Mesenchymal stem cell (in vitro differentiated cells and primary cell): Measurements from ENCODE around the gene LINS1.

Experiments used
- DNase-seq: peaks from one replicate; pipeline ENCODE4 v3.0.0-alpha.2; 2013
- H2AFZ ChIP-seq: one replicate; pipeline ENCODE4 v1.6.1; 2013; ENCODE audit warnings: low read depth, mild to moderate bottlenecking, control low read depth, inconsistent platforms, low read length, moderate library complexity
- H2AK5ac ChIP-seq: 2 replicates; pipeline ENCODE4 v1.6.1; 2013; ENCODE audit warnings: low read length, moderate library complexity, mild to moderate bottlenecking, inconsistent platforms; ENCODE audit not compliant: severe bottlenecking
- H2BK120ac ChIP-seq: one replicate; pipeline ENCODE4 v1.6.1; 2013; ENCODE audit warnings: low read depth, mild to moderate bottlenecking, inconsistent platforms, low read length, moderate library complexity
- H2BK12ac ChIP-seq, 2 experiments: one replicate each; pipeline ENCODE4 v1.6.1; 2013; ENCODE audit warnings: inconsistent platforms in 2 of 2, low read length in 2 of 2, mild to moderate bottlenecking in 2 of 2, moderate library complexity in 2 of 2, control low read depth in 1 of 2
- H2BK15ac ChIP-seq: one replicate; pipeline ENCODE4 v1.6.1; 2013; ENCODE audit warnings: mild to moderate bottlenecking, low read depth, inconsistent platforms; ENCODE audit not compliant: poor library complexity, severe bottlenecking
- H2BK5ac ChIP-seq: 2 replicates; pipeline ENCODE4 v1.6.1; 2013; ENCODE audit warnings: low read depth, mild to moderate bottlenecking, low read length, control low read depth, inconsistent platforms; ENCODE audit not compliant: poor library complexity, severe bottlenecking
- H3K14ac ChIP-seq, 2 experiments: one replicate each; pipeline ENCODE4 v1.6.1; 2013; ENCODE audit warnings: inconsistent platforms in 2 of 2, low read length in 2 of 2, control low read depth in 1 of 2, mild to moderate bottlenecking in 1 of 2, moderate library complexity in 1 of 2
- H3K18ac ChIP-seq, 2 experiments: one replicate each; pipeline ENCODE4 v1.6.1; 2013; ENCODE audit warnings: inconsistent platforms in 2 of 2, low read length in 2 of 2, control low read depth in 1 of 2, low read depth in 1 of 2, mild to moderate bottlenecking in 1 of 2
- H3K23ac ChIP-seq, 2 experiments: one replicate each; pipeline ENCODE4 v1.6.1; 2013; ENCODE audit warnings: inconsistent platforms in 2 of 2, low read length in 2 of 2, mild to moderate bottlenecking in 2 of 2, moderate library complexity in 2 of 2, control low read depth in 1 of 2
- H3K27ac ChIP-seq: 2 replicates; pipeline ENCODE4 v1.5.1; 2013; ENCODE audit warnings: mild to moderate bottlenecking, moderate library complexity, low read length, control low read depth, inconsistent platforms; ENCODE audit not compliant: poor library complexity, severe bottlenecking
- H3K27me3 ChIP-seq, 2 experiments: 2 replicates each; pipeline versions ENCODE4 v1.6.1 to v1.7.0; 2013; ENCODE audit warnings: low read length in 2 of 2, mild to moderate bottlenecking in 2 of 2, moderate library complexity in 2 of 2, control low read depth in 1 of 2, inconsistent platforms in 1 of 2; ENCODE audit not compliant: control insufficient read depth in 1 of 2, insufficient read depth in 1 of 2
- H3K36me3 ChIP-seq, 2 experiments: 2 replicates each; pipeline versions ENCODE4 v1.6.1 to v1.7.0; 2013; ENCODE audit warnings: low read length in 2 of 2, control low read depth in 1 of 2, inconsistent platforms in 1 of 2, low read depth in 1 of 2, mild to moderate bottlenecking in 1 of 2; ENCODE audit not compliant: insufficient read depth in 2 of 2, control insufficient read depth in 1 of 2
- H3K4ac ChIP-seq, 2 experiments: one replicate each; pipeline ENCODE4 v1.6.1; 2013; ENCODE audit warnings: inconsistent platforms in 2 of 2, low read length in 2 of 2, mild to moderate bottlenecking in 2 of 2, moderate library complexity in 2 of 2, control low read depth in 1 of 2, low read depth in 1 of 2
- H3K4me1 ChIP-seq: 2 replicates; pipeline ENCODE4 v1.6.1; 2013; ENCODE audit warnings: low read depth, low read length, control low read depth; ENCODE audit not compliant: control insufficient read depth, insufficient read depth
- H3K4me2 ChIP-seq: 2 replicates; pipeline ENCODE4 v1.6.1; 2013; ENCODE audit warnings: low read length, mild to moderate bottlenecking, inconsistent platforms; ENCODE audit not compliant: poor library complexity, severe bottlenecking
- H3K4me3 ChIP-seq, 2 experiments: 2 replicates each; pipeline versions ENCODE4 v1.5.1 to v1.7.0; 2013; ENCODE audit warnings: low read length in 2 of 2, mild to moderate bottlenecking in 2 of 2, control low read depth in 1 of 2, low read depth in 1 of 2; ENCODE audit not compliant: insufficient read depth in 1 of 2
- H3K79me1 ChIP-seq: replicated peaks from 2 replicates; pipeline ENCODE4 v1.6.1; 2013; ENCODE audit warnings: mild to moderate bottlenecking, control low read depth, low read length, inconsistent platforms; ENCODE audit not compliant: poor library complexity, severe bottlenecking
- H3K9ac ChIP-seq: 2 replicates; pipeline ENCODE4 v1.7.0; 2013; ENCODE audit warnings: mild to moderate bottlenecking, low read length, moderate library complexity
- H3K9me3 ChIP-seq: 2 replicates; pipeline ENCODE4 v1.7.0; 2013; ENCODE audit warnings: mild to moderate bottlenecking, low read length; ENCODE audit not compliant: control insufficient read depth
- H4K8ac ChIP-seq: one replicate; pipeline ENCODE4 v1.6.1; 2013; ENCODE audit warnings: inconsistent platforms, mild to moderate bottlenecking, low read length, moderate library complexity
- H4K91ac ChIP-seq: one replicate; pipeline ENCODE4 v1.6.1; 2013; ENCODE audit warnings: mild to moderate bottlenecking, low read length, inconsistent platforms
- WGBS: methylation state at CpG from one replicate; pipeline ENCODE4 v1.1.7; 2013; ENCODE audit warnings: mixed read lengths; 5-methylcytosine and 5-hydroxymethylcytosine counted together

LINS1 gene

GRCh38 chr15:100598655-100599054, 3.3 kb downstream of the LINS1 start:
- no peak overlapping the region for H4K91ac ChIP-seq
- no peak overlapping the region for H3K4me3 ChIP-seq
- H3K9me3 ChIP-seq: no peaks in the 10 kb centered on the region
- no peak overlapping the region for H2AK5ac ChIP-seq
- H3K79me1 ChIP-seq: peaks cover 30% of the 10 kb centered on the region
- 96% methylated on average over 1 of the region's 1 CpG for WGBS
- no peak for DNase-seq
- no peak overlapping the region for H3K4me2 ChIP-seq
- H4K8ac ChIP-seq: no peak overlapping the region
- H3K27me3 ChIP-seq: no peaks in the 10 kb centered on the region
- no peak overlapping the region for H3K27ac ChIP-seq
- H3K4me1 ChIP-seq: peaks cover 5% of the 10 kb centered on the region
- H3K36me3 ChIP-seq: no peaks in the 10 kb centered on the region
- H3K9ac ChIP-seq: no peak overlapping the region
- H2AFZ ChIP-seq: no peak overlapping the region
- no peak overlapping the region for H3K18ac ChIP-seq
- peak overlapping the region in 1 of 2 experiments; percentile 46 for H3K23ac ChIP-seq
- no peak overlapping the region for H3K14ac ChIP-seq
- H2BK5ac ChIP-seq: no peak overlapping the region
- H2BK12ac ChIP-seq: no peak overlapping the region
- H3K4ac ChIP-seq: no peak overlapping the region
- H2BK15ac ChIP-seq: no peak overlapping the region
- H2BK120ac ChIP-seq: no peak overlapping the region

GRCh38 chr15:100597862-100598261, 4.1 kb downstream of the LINS1 start:
- Histone ChIP-seq H3K4me3 (no peak overlapping the region), H2AFZ (no peak overlapping the region), H3K4me1 (peaks cover 5% of the 10 kb centered on the region), H2AK5ac (no peak overlapping the region), H3K27me3 (no peaks in the 10 kb centered on the region), H3K9ac (no peak overlapping the region), H3K4ac (no peak overlapping the region), H3K14ac (no peak overlapping the region), H2BK5ac (no peak overlapping the region), H2BK120ac (no peak overlapping the region), H3K27ac (no peak overlapping the region), H2BK15ac (no peak overlapping the region), H3K36me3 (no peaks in the 10 kb centered on the region), H3K4me2 (no peak overlapping the region), H3K9me3 (no peaks in the 10 kb centered on the region), H4K91ac (no peak overlapping the region), H2BK12ac (no peak overlapping the region), H3K79me1 (peaks cover 32% of the 10 kb centered on the region), H3K23ac (no peak overlapping the region), H3K18ac (no peak overlapping the region), H4K8ac (no peak overlapping the region)
- no peak for DNase-seq
- WGBS: 100% methylated on average over 2 of the region's 3 CpGs

GRCh38 chr15:100596792-100597191, 5.2 kb downstream of the LINS1 start:
- no peak overlapping the region for H2BK12ac ChIP-seq
- H3K4me1 ChIP-seq: peaks cover 5% of the 10 kb centered on the region
- H3K4ac ChIP-seq: no peak overlapping the region
- H4K8ac ChIP-seq: no peak overlapping the region
- H2AFZ ChIP-seq: no peak overlapping the region
- H3K79me1 ChIP-seq: peaks cover 37% of the 10 kb centered on the region
- peak overlapping the region in 1 of 2 experiments; percentile 30 for H3K4me3 ChIP-seq
- DNase-seq: no peak
- H3K18ac ChIP-seq: no peak overlapping the region
- WGBS: 96% methylated on average over 7 of the region's 7 CpGs
- no peak overlapping the region for H3K23ac ChIP-seq
- H2BK5ac ChIP-seq: no peak overlapping the region
- no peak overlapping the region for H2BK120ac ChIP-seq
- no peaks in the 10 kb centered on the region for H3K27me3 ChIP-seq
- H3K9me3 ChIP-seq: peaks cover 2% of the 10 kb centered on the region
- H2BK15ac ChIP-seq: no peak overlapping the region
- no peak overlapping the region for H2AK5ac ChIP-seq
- no peak overlapping the region for H3K27ac ChIP-seq
- H3K36me3 ChIP-seq: no peaks in the 10 kb centered on the region
- H3K9ac ChIP-seq: peak overlapping the region; percentile 26
- no peak overlapping the region for H4K91ac ChIP-seq
- H3K14ac ChIP-seq: no peak overlapping the region
- no peak overlapping the region for H3K4me2 ChIP-seq

- Histone ChIP-seq H3K4ac (no peak overlapping the region), H2BK5ac (no peak overlapping the region), H3K27ac (no peak overlapping the region), H2BK15ac (no peak overlapping the region), H3K14ac (no peak overlapping the region), H4K91ac (no peak overlapping the region), H4K8ac (no peak overlapping the region), H3K18ac (no peak overlapping the region), H3K4me1 (peaks cover 3% of the 10 kb centered on the region), H3K4me2 (no peak overlapping the region), H3K36me3 (no peaks in the 10 kb centered on the region), H3K23ac (no peak overlapping the region), H2BK12ac (no peak overlapping the region), H3K4me3 (no peak overlapping the region), H3K9ac (no peak overlapping the region), H3K27me3 (no peaks in the 10 kb centered on the region), H3K79me1 (peaks cover 43% of the 10 kb centered on the region), H2AFZ (no peak overlapping the region), H2BK120ac (no peak overlapping the region), H3K9me3 (peaks cover 4% of the 10 kb centered on the region), H2AK5ac (no peak overlapping the region)
- DNase-seq: no peak
- 98% methylated on average over 3 of the region's 3 CpGs for WGBS
These were observed 6.0 kb downstream of the LINS1 start for GRCh38 chr15:100595964-100596363.
